Measurements from ENCODE around the gene HTD2. TPM values are rescaled to one million over a fixed set of nuclear protein-coding genes. Genes with fewer than 3 reads are reported as not detected.
"Not testable (repeated sequence)": the region's sequence is repeated elsewhere in the genome, so short reads cannot be mapped to it uniquely, and the experiment has no call there.

The HTD2 gene
- total RNA-seq, 1 experiment from 2014 or later = 19.6 TPM

- DNase-seq (ENCODE audit: low spot score) = no peak
- in situ Hi-C loops (cut with HindIII; ENCODE audit: low sequenced_read_pairs) = no loop called here
These were observed 20.1 kb downstream of the HTD2 start for GRCh38 chr3:58326267-58326900.

GRCh38 chr3:58329150-58329921, 23.0 kb downstream of the HTD2 start:
- in situ Hi-C loops (cut with HindIII; ENCODE audit: low sequenced_read_pairs) = no loop called here
- DNase-seq (ENCODE audit: low spot score) = no peak

DNA sequence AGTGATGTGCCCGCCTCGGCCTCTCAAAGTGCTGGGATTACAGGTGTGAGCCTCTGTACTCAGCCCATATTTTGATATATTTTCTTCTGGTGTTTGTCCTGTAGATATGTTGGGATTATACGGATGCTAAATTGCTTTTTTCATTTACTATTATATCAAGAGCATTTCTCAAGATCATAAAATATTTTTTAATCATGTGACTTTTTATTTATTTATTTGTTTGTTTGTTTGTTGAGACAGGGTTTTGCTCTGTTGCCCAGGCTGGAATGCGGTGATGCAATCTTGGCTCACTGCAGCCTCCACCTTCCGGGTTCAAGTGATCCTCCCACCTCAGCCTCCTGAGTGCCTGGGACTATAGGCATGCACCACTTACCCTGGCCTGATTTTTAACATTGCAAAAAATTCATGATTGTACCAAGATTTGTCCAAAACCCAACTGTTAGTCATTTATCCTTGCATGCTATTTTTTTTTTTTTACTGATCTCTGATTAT, 23.6 kb downstream of the HTD2 start:
- DNase-seq (ENCODE audit: low spot score) = no peak
- in situ Hi-C loops (cut with HindIII; ENCODE audit: low sequenced_read_pairs) = no loop called here

- no peak for DNase-seq (ENCODE audit: low spot score)
- in situ Hi-C loops (cut with HindIII; ENCODE audit: low sequenced_read_pairs) = no loop called here
These were observed 25.4 kb downstream of the HTD2 start for GRCh38 chr3:58331593-58332152.

- in situ Hi-C loops (cut with HindIII; ENCODE audit: low sequenced_read_pairs) = no loop called here
- DNase-seq (ENCODE audit: low spot score) = peak; percentile 78
These were observed 26.4 kb downstream of the HTD2 start, which contains the start of gene PXK for GRCh38 chr3:58332575-58333188. Gene PXK, plus strand, starts transcription at chr3:58332892. Its CDS starts 97 bp downstream, at chr3:58332989.

GRCh38 chr3:58333206-58334012, 27.1 kb downstream of the HTD2 start:
- in situ Hi-C loops (cut with HindIII; ENCODE audit: low sequenced_read_pairs) = no loop called here
- DNase-seq (ENCODE audit: low spot score) = peak; percentile 59

DNA sequence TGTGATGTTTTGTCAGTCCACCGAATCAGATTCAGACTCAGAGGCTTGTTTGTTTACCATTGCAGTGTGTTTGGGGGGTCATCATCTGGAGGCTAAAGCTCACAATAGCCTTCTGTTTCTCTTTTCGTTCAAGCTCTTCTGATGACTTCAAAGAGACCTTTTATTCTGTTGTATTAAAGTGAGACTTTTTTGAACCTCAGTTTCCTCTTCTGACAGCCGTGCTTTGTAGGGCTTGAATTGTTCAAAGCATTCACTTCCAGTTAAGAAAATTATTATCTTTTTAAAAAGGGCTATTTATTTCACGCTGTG, 27.6 kb downstream of the HTD2 start:
- DNase-seq (ENCODE audit: low spot score) = peak; percentile 21
- in situ Hi-C loops (cut with HindIII; ENCODE audit: low sequenced_read_pairs) = no loop called here

DNA sequence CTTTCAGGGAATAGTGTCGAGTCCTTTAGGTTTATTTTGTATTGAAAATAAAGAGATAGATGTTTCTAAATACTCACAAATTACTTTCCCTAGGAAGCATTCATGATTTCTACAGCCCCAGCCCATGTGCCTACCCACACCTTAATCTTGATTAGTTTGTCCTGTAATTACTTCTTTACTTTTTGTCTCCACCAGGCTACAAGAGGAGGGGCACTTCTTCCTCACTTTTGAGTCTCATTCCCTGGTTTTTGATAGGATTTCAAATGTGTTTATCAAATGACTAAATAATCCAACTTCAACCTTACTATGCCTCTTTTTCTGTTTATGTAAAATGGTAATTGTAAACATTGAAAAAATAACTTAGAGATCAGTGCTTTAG, 28.2 kb downstream of the HTD2 start:
- in situ Hi-C loops (cut with HindIII; ENCODE audit: low sequenced_read_pairs) = no loop called here
- no peak for DNase-seq (ENCODE audit: low spot score)

- in situ Hi-C loops (cut with HindIII; ENCODE audit: low sequenced_read_pairs) = no loop called here
- no peak for DNase-seq (ENCODE audit: low spot score)
These were observed 29.3 kb downstream of the HTD2 start for GRCh38 chr3:58335652-58335947.

DNA sequence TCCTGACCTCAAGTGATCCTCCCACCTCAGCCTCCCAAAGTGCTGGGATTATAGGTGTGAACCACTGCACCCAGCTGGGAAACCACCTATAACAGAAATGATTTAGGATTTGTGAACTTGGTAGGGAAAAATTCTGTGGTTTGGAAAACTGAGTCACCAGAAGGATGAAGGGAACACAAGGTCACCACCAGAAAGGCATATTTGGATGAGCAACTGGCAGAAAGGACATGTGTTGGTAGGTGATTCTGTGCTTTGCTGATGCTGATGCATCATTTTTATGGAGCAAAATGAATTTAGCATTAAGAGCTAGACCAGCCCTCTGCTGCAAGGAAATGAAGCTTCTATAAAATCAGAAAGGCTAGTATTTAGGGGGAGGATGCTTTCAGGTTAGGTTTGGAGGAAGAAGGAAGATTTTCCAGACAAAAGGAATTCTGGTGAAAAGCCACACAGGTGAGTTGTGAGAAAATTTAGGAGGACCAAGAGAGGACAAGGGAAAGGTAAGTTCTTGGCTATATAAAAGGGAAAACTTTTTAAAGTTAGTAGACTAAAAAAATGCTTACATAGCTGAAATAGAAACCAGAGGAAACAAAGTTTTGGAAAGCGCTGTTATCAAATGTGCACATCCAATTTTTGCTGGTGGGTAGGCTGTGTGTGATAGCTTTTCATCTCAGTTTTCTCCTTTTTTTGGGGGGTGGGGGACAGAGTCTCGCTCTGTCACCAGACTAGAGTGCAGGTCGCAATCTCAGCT, 30.0 kb downstream of the HTD2 start:
- DNase-seq (ENCODE audit: low spot score) = no peak
- in situ Hi-C loops (cut with HindIII; ENCODE audit: low sequenced_read_pairs) = no loop called here

- no peak for DNase-seq (ENCODE audit: low spot score)
- in situ Hi-C loops (cut with HindIII; ENCODE audit: low sequenced_read_pairs) = no loop called here
These were observed 30.9 kb downstream of the HTD2 start for GRCh38 chr3:58337190-58337589.

GRCh38 chr3:58339146-58339545, 32.8 kb downstream of the HTD2 start:
- in situ Hi-C loops (cut with HindIII; ENCODE audit: low sequenced_read_pairs); DNase-seq (ENCODE audit: low spot score): not testable (repeated sequence)

DNA sequence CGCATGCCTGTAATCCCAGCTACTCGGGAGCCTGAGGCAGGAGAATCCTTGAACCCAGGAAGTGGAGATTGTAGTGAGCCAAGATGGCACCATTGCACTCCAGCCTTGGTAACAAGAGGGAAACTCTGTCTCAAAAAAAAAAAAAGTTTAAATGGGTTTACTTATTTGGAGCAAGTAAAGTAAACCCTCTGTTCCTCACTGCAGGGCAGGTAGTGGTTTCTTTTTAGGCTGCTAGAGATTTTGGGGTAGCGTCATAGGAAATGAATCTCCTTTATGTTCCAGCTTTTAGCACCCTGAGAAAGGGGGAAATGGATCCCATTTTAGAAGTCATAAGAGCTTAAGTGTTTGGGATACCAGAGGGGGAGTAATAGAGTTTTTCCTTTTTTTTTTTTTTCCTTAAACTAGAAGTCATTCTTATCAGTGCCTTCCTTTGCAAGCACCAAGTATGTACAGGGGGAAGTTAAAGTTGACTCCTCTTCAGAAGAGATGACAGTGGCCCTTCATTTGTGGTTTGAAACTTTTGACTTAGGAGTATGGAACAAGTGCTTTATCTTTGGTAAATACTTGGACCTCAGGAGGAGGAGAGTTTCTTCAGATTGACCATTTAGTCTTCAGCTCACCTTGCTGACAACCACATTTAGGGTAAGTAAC, 34.4 kb downstream of the HTD2 start:
- no peak for DNase-seq (ENCODE audit: low spot score)
- in situ Hi-C loops (cut with HindIII; ENCODE audit: low sequenced_read_pairs) = no loop called here

DNA sequence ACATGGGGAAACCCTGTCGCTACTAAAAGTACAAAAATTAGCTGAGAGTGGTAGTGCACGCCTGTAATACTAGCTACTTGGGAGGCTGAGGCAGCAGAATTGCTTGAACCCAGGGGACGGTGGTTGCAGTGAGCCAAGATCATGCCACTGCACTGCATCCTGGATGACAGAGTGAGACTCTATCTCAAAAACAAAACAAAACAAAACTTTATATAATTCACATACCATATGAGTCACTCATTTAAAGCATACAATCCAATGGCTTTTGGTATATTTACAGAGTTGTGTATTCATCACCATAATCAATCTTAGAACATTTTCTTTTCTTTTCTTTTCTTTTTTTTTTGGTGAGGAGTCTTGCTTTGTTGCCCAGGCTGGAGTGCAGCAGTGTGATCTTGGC, 35.1 kb downstream of the HTD2 start:
- in situ Hi-C loops (cut with HindIII; ENCODE audit: low sequenced_read_pairs) = no loop called here
- DNase-seq (ENCODE audit: low spot score) = no peak

DNA sequence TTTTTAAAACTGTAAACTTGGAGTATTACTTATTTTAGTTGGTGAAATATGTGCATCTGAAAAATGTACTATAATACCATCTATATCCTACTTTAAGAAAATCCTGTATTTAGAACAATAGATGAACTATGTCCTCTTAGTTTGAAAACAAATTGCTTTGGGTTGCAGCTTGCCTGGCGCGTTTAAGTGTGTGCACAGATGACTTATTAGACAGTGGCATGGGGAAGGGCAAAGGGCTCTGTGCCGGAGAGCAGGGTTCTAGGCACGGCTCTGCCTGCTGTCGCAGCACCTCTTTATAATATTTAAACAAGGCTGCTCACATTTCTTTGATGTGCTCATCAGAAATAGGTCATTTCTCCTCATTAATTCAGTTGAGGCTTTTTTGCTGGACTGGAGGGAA, 36.4 kb downstream of the HTD2 start:
- in situ Hi-C loops (cut with HindIII; ENCODE audit: low sequenced_read_pairs) = no loop called here
- DNase-seq (ENCODE audit: low spot score) = no peak

DNA sequence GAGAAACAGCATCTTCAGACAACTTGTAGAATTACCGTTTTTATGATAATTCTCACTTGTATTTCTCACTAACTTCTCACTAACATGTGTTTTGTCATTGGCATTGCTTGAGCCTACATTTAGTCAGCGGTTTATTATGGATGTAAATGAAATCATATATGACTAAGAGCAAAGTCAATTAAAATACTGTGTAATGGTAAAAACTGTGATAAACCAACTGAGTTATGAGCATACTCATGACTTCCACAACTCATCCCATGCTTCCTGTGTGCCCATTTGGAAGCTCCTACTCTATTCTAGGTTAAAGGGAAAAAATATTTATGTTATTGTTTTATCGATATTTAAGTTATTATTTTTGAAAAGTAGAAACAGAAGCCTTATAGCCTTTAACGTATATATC, 39.1 kb downstream of the HTD2 start:
- no peak for DNase-seq (ENCODE audit: low spot score)
- in situ Hi-C loops (cut with HindIII; ENCODE audit: low sequenced_read_pairs) = no loop called here

GRCh38 chr3:58346368-58346767, 40.0 kb downstream of the HTD2 start:
- in situ Hi-C loops (cut with HindIII; ENCODE audit: low sequenced_read_pairs) = no loop called here
- DNase-seq (ENCODE audit: low spot score) = no peak

DNA sequence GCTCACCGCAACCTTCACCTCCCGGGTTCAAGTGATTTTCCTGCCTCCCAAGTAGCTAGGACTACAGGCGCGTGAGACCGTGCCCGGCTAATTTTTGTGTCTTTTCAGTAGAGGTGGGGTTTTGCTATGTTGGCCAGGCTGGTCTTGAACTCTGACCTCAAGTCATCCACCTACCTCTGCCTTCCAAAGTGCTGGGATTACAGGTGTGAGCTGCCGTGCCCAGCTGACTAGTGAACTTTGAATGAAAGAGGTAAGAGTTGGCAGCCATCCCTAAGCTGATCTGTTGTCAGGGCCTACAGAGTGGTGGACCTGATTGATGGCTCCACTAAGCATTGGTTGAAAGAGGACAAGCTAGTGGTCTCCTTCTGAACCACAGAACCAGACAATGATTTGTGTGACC, 41.7 kb downstream of the HTD2 start:
- no peak for DNase-seq (ENCODE audit: low spot score)
- in situ Hi-C loops (cut with HindIII; ENCODE audit: low sequenced_read_pairs) = no loop called here

Data from G401 (cell line).